ENCODE results near the gene MBNL1.
"Not testable (repeated sequence)": the region's sequence is repeated elsewhere in the genome, so short reads cannot be mapped to it uniquely, and the experiment has no call there.

The MBNL1 gene

GRCh38 chr3:152416808-152417580 lies 148.3 kb downstream of the MBNL1 start:
- no peak for DNase-seq

GRCh38 chr3:152419748-152420147 lies 151.0 kb downstream of the MBNL1 start:
- DNase-seq: no peak

- DNase-seq: no peak
These were observed 152.4 kb downstream of the MBNL1 start for GRCh38 chr3:152421162-152421561.

- no peak for DNase-seq
These were observed 157.7 kb downstream of the MBNL1 start for GRCh38 chr3:152426393-152426792.

- no peak for DNase-seq
These were observed 159.8 kb downstream of the MBNL1 start for GRCh38 chr3:152428577-152428976.

- no peak for DNase-seq
These were observed 161.7 kb downstream of the MBNL1 start for GRCh38 chr3:152430223-152431002.

GRCh38 chr3:152434142-152434541 lies 165.4 kb downstream of the MBNL1 start:
- no peak for DNase-seq

- not testable (repeated sequence) for DNase-seq
These were observed 166.5 kb downstream of the MBNL1 start for GRCh38 chr3:152435210-152435609.

GRCh38 chr3:152436707-152437590 lies 168.2 kb downstream of the MBNL1 start:
- DNase-seq: no peak

GRCh38 chr3:152438181-152438580 lies 169.5 kb downstream of the MBNL1 start:
- DNase-seq: no peak

- no peak for DNase-seq
These were observed 170.0 kb downstream of the MBNL1 start for GRCh38 chr3:152438706-152439105.

- DNase-seq: not testable (repeated sequence)
These were observed 171.5 kb downstream of the MBNL1 start for GRCh38 chr3:152440243-152440642.

GRCh38 chr3:152443212-152444023 lies 174.7 kb downstream of the MBNL1 start:
- no peak for DNase-seq

GRCh38 chr3:152444029-152444641 lies 175.4 kb downstream of the MBNL1 start:
- DNase-seq: no peak

GRCh38 chr3:152445212-152445611 lies 176.5 kb downstream of the MBNL1 start:
- no peak for DNase-seq

GRCh38 chr3:152446495-152446894 lies 177.8 kb downstream of the MBNL1 start:
- DNase-seq: no peak

- no peak for DNase-seq
These were observed 178.8 kb downstream of the MBNL1 start for GRCh38 chr3:152447511-152447910.

- DNase-seq: no peak
These were observed 179.4 kb downstream of the MBNL1 start for GRCh38 chr3:152448091-152448490.

- DNase-seq: no peak
These were observed 183.6 kb downstream of the MBNL1 start for GRCh38 chr3:152452318-152452717.

GRCh38 chr3:152454076-152454875 lies 185.5 kb downstream of the MBNL1 start:
- no peak for DNase-seq

- DNase-seq: no peak
These were observed 187.3 kb downstream of the MBNL1 start for GRCh38 chr3:152455989-152456388.

Measured in NCI-H1417 treated with DMSO at 0.1 percent for 48 hours (cell line).